Psoas muscle (tissue), 8 donors: ENCODE measurements around the gene MTCL1. TPM values are rescaled to one million over a fixed set of nuclear protein-coding genes. Genes with fewer than 3 reads are reported as not detected.

Source experiments
- ATAC-seq, 4 donors: fragments of 200-7000 bp; cut with Tn5 transposase; one replicate each; pipeline ENCODE4 v1.9.1; 2020; ENCODE audit warnings: moderate library complexity in 3 of 4, mild to moderate bottlenecking in 2 of 4
- DNase-seq, 2 donors: peaks; one replicate each; pipeline ENCODE4 v3.0.0-alpha.2; 2020
- H3K27ac ChIP-seq: fragments of 200-600 bp; one replicate; pipeline ENCODE4 v1.8.0; 2022
- H3K27me3 ChIP-seq, 3 donors: fragments of 200-600 bp in 1 of 3; one replicate each; pipeline versions ENCODE4 v1.6.1 to v1.8.0; 2013 to 2022; ENCODE audit warnings: low read length in 2 of 3, mild to moderate bottlenecking in 2 of 3, moderate library complexity in 1 of 3; ENCODE audit not compliant: insufficient read depth in 3 of 3
- H3K36me3 ChIP-seq, 2 donors: fragments of 200-600 bp in 1 of 2; one replicate each; pipeline versions ENCODE4 v1.6.1 to v1.8.0; 2013 to 2022; ENCODE audit warnings: low read depth in 1 of 2, mild to moderate bottlenecking in 1 of 2, moderate library complexity in 1 of 2; ENCODE audit not compliant: insufficient read depth in 1 of 2
- H3K4me1 ChIP-seq: fragments of 200-600 bp; one replicate; pipeline ENCODE4 v1.8.0; 2022
- H3K4me3 ChIP-seq: fragments of 200-600 bp; one replicate; pipeline ENCODE4 v1.8.0; 2022; ENCODE audit warnings: mild to moderate bottlenecking
- H3K9me3 ChIP-seq: fragments of 200-600 bp; one replicate; pipeline ENCODE4 v1.8.0; 2022
- CTCF ChIP-seq: fragments of 200-600 bp; IDR thresholded peaks from one replicate; pipeline ENCODE4 v1.8.0; 2022; ENCODE audit warnings: antibody characterized with exemption
- WGBS, 3 donors: extraction: QIAGEN DNeasy Blood & Tissue Kit; methylation state at CpG; one replicate each; pipeline versions ENCODE4 v1.1.6 to v1.1.7; 2013; 5-methylcytosine and 5-hydroxymethylcytosine counted together
- intact Hi-C, 2 donors: fragments of 100-400 bp; cut with DNase I; formaldehyde crosslinking; loops; one replicate each; pipeline versions ENCODE4 v1.11.0 to v1.14.2; 2022
- polyA plus RNA-seq, 3 donors: library from polyadenylated mRNA; stranded (reverse); fragments of 200-250 nt; gene quantifications; one replicate each; pipeline ENCODE4 v1.2.3, GENCODE V29; 2013
- total RNA-seq, 4 donors: library from RNA; stranded (reverse); fragmentation: NEBNext Ultra II Directional in 2 of 4; extraction: Animal tissue kit (Norgen Biotek cat#: 25700) in 2 of 4; gene quantifications; one replicate each; pipeline versions ENCODE4 v1.2.1 to v1.2.4, GENCODE V29; 2021 to 2023
- donor health status: healthy with polysubstance abuse.
- donor health status: DM: no; HTN: no; CAD: no; lungs with moderate emphysema.
- donor health status: Bipolar disorder and iron deficiency.
- donor health status: healthy.
- donor health status: DM: yes; HTN: yes; CAD: no.
- donor health status: DM: no; HTN: no; CAD: no.
- donor health status: DM: no; HTN: no; CAD: no.
- donor health status: DM: yes; HTN: yes; CAD: no.

Gene MTCL1
- total and polyA plus RNA-seq, 7 donors, result 1.3 to 5.3 (median 3.0) TPM

GRCh38 chr18:8787794-8788193, 82.4 kb downstream of the MTCL1 start:
- Histone ChIP-seq H3K9me3 (no peaks in the 10 kb centered on the region), H3K4me3 (no peak overlapping the region), H3K27ac (no peak overlapping the region), H3K4me1 (peaks cover 7% of the 10 kb centered on the region), H3K36me3 (no peaks in the 10 kb centered on the region), H3K27me3 (no peaks in the 10 kb centered on the region)
- DNase-seq (no peak), ATAC-seq (no peak)
- intact Hi-C loops, result loop anchor here in 1 of 2 donors (5.0 kb wide), 1 partner anchor 40 kb away; no protein-coding TSS in a partner anchor
- no peak for TF ChIP-seq CTCF
- WGBS, 3 donors, result 83 to 97% (median 92%) methylated on average over 6 of the region's 6 CpGs

GRCh38 chr18:8788503-8789429, 83.4 kb downstream of the MTCL1 start:
- peak; percentile 85 to 94 (median 90) for ATAC-seq
- no peak for DNase-seq
- intact Hi-C loops, result loop anchor here in 1 of 2 donors (5.0 kb wide), 1 partner anchor 41 kb away; no protein-coding TSS in a partner anchor
- Histone ChIP-seq H3K4me3 (no peak overlapping the region), H3K9me3 (no peaks in the 10 kb centered on the region), H3K27me3 (no peaks in the 10 kb centered on the region), H3K4me1 (peaks cover 7% of the 10 kb centered on the region), H3K27ac (peak overlapping the region; percentile 10), H3K36me3 (no peaks in the 10 kb centered on the region)
- WGBS, 3 donors, result 54 to 66% (median 58%) methylated on average over 13 of the region's 13 CpGs
- no peak for TF ChIP-seq CTCF

GRCh38 chr18:8791171-8791651, 85.9 kb downstream of the MTCL1 start:
- 80 to 86% (median 85%) methylated on average over 4 of the region's 4 CpGs for WGBS, 3 donors
- DNase-seq, result no peak
- intact Hi-C loops, result loop anchor here in 1 of 2 donors (10.0 kb wide), 1 partner anchor 96 kb away; no protein-coding TSS in a partner anchor
- H3K9me3 ChIP-seq, result no peaks in the 10 kb centered on the region
- no peak overlapping the region for H3K4me3 ChIP-seq
- no peak overlapping the region for H3K27ac ChIP-seq
- H3K4me1 ChIP-seq, result peaks cover 7% of the 10 kb centered on the region
- no peak for ATAC-seq
- no peaks in the 10 kb centered on the region for H3K27me3 ChIP-seq
- TF ChIP-seq CTCF, result no peak
- H3K36me3 ChIP-seq, result peaks cover 0 to 4% of the 10 kb centered on the region in 2 donors

GRCh38 chr18:8792688-8793316, 87.4 kb downstream of the MTCL1 start:
- intact Hi-C loops, result loop anchor here in 1 of 2 donors (10.0 kb wide), 1 partner anchor 98 kb away; no protein-coding TSS in a partner anchor
- TF ChIP-seq CTCF, result no peak
- H3K4me1 ChIP-seq, result peaks cover 7% of the 10 kb centered on the region
- H3K4me3 ChIP-seq, result no peak overlapping the region
- DNase-seq (no peak), ATAC-seq (no peak)
- 92 to 97% (median 95%) methylated on average over 16 of the region's 16 CpGs for WGBS, 3 donors
- H3K36me3 ChIP-seq, result peaks cover 0 to 5% of the 10 kb centered on the region in 2 donors
- no peaks in the 10 kb centered on the region for H3K27me3 ChIP-seq
- no peak overlapping the region for H3K27ac ChIP-seq
- no peaks in the 10 kb centered on the region for H3K9me3 ChIP-seq
